EL (cell line): ENCODE data around the gene PLXNC1.

Experiments used
- DNase-seq: peaks from one replicate; pipeline ENCODE4 v3.0.0-alpha.2; 2016

Gene PLXNC1

DNA sequence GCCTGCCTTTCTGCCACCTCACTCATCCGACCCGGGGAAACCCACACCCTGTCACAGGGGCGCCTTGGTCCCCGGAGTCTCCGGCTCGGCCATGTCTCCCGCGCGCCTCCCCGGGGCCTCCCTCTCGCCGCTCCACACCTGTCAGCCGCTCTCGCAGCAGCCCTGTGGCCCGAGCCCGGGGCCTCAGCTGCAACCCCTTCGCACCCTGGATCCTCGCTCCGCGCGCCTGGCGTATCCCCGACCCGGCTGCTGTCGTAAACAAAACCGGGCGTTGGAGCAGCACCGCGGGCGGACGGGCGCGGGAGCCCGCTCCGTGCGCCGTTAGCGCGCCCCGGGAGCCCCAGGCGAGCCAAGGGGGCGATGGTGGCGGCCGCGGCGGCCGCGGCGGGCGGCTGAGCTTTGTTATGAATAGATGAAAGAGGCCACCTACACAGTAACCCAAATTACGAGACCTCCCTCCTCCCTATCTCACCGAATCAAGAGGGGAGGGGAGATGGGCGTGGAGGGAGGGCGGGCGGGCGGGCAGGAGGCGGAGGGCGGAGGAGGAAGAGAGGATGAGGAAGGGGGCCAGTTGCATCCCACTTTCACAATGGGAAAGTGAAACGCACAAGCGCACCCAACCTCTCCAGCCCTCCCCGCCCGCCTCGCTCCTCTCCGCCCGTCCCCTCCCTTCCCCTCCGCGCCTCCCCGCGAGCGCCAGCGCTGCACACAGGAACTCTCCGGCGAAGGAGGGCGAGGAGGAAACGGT is at the start of gene PLXNC1:
Gene PLXNC1 (plus strand): TSS at position 587 of the 748 bp plus-strand sequence. CDS start 395 bp downstream, outside the sequence.
- peak; percentile 61 for DNase-seq

DNA sequence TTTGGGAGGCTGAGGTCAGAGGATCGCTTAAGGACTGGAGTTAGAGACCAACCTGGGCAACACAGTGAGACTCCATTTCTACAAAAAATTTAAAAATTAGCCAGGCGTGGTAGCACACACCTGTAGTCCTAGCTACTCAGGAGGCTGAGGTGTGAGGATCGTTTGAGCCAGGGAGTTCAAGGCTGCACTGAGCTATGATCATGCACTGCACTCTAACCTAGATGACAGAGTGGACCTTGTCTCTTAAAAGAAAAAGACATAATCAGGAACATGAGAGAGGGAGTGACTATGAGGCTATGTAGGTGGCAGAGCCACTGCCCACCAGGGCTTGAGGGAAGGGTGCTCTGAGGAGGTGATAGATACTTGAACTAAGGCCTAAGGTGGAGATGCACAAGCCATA is 49.2 kb upstream of the PLXNC1 start:
- no peak for DNase-seq

- peak; percentile 91 for DNase-seq
These were observed 48.7 kb upstream of the PLXNC1 start for GRCh38 chr12:94099632-94100031.

DNA sequence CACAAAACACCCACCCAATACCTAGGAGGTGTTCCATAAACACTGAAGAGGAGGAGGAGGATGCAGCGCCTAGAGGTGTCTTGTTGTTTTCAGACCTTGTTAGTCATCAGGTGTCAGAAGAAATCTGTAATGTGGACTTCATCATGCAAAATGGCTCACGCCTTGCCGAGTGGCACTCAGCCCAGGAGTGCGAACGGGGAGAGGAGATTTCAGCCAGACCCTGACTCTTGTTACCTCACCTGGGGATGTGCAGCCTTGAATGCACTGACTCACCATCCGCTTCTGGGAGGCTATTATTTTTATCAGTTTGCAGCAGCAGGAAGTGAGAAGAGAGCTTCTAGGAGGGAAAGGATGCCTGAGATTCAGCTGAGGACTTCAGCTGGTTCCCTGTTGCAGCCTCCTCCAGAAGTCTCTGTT is 48.2 kb upstream of the PLXNC1 start:
- DNase-seq, result peak; percentile 71

- DNase-seq, result peak; percentile 74
These were observed 47.2 kb upstream of the PLXNC1 start for GRCh38 chr12:94100990-94101737.

GRCh38 chr12:94101738-94102660 is 46.4 kb upstream of the PLXNC1 start:
- DNase-seq, result peak; percentile 92

DNA sequence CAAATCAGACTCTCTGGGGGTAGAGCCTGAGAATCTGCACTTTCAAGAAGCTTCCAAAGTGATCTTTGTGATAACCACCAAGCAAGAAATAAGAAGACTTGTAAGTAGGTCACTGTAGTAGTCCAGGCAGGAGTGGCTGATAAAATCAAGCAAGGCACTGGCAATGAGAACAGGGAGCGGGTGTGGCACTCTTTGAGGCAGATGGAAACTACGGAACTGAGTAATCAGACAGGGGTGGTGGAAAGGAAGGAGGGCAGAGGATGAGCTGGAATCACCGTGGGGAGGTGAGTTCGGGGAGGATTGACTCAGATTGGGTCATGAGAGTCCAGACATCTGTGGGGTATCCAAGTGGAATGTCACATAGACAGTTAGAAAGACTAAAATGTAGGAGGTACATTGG is 44.4 kb upstream of the PLXNC1 start:
- no peak for DNase-seq

DNA sequence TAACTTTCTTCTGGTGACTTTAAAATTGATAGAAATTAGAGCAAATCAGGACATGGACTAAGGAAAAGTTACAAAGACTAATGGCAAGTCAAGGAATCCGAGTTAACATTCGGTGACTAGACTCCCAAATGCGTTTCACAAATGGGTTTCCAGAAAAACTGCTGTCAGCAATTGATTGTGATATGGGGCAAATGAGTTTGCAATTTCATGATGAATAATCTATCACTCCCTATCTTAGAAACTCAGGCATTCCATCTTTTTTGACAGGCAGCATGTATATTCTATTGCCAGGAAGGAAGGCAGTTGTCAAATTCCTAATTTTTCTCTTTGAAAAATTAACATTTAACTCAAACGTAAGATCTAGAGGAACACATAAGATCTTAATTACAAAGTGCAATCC is 40.5 kb upstream of the PLXNC1 start:
- no peak for DNase-seq

- DNase-seq, result peak; percentile 70
These were observed 39.2 kb upstream of the PLXNC1 start for GRCh38 chr12:94109160-94109559.

- DNase-seq, result no peak
These were observed 38.1 kb upstream of the PLXNC1 start for GRCh38 chr12:94110258-94110657.

GRCh38 chr12:94111302-94111701 is 37.1 kb upstream of the PLXNC1 start:
- DNase-seq, result no peak

DNA sequence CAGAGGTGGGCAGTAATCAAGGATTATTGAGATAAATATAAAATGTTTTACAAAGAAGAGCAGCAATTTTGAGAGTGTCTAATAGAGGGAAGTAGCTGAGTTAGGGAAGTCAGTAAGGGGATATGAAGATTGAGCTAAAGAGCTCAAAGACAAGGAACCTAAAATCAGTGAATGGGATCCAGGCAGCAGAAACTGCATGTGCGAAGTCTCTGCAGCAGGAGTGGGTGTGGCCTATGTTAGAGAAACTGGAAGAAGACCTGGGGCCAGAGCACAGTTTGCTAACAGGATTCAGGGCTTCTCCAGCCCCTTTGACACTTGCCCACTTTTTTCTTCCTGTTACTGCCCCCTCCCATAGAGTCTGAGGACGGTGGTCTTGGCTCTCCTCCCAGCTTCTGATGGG is 36.3 kb upstream of the PLXNC1 start:
- DNase-seq, result no peak

GRCh38 chr12:94114166-94114565 is 34.2 kb upstream of the PLXNC1 start:
- DNase-seq, result no peak

GRCh38 chr12:94116191-94116590 is 32.2 kb upstream of the PLXNC1 start:
- no peak for DNase-seq

DNA sequence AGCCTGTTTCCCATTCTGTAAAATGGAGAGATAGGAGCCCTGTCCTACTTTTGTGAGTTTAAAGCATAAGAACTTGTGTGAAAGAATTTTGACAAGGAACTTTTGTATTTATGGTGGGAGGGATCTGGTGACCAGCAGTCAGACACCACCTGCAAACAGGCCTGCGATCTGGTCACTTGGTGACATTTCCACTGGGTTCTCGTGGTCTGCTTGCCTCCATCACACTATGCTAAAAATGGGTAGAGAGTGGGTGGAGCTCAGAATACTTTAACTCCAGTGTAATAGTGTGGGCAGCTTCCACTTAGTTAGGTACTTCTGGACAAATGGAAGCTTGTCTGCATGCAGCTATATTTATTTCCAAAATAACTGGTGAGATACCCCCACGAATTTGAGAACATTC is 26.5 kb upstream of the PLXNC1 start:
- DNase-seq, result no peak

DNA sequence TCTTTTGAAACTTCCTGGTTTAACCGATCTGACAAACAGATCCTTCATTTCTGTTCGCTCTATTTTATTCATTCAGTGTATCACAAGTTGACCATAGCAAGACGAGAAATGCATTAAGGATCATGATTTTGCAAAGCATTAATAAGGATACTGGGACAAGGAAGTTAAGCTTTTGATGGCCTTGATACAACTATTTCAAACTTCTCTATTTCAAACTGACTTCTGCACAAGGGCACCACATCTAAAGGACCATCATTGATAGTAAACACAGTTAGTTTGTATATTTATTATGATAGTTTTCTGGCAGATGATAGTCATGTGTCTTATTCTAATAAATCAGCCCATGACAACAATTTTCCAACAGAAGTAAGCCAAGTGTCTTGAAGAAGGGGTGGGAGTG is 25.8 kb upstream of the PLXNC1 start:
- DNase-seq, result no peak

- no peak for DNase-seq
These were observed 25.2 kb upstream of the PLXNC1 start for GRCh38 chr12:94123127-94123526.

- no peak for DNase-seq
These were observed 22.3 kb upstream of the PLXNC1 start for GRCh38 chr12:94126067-94126466.

DNA sequence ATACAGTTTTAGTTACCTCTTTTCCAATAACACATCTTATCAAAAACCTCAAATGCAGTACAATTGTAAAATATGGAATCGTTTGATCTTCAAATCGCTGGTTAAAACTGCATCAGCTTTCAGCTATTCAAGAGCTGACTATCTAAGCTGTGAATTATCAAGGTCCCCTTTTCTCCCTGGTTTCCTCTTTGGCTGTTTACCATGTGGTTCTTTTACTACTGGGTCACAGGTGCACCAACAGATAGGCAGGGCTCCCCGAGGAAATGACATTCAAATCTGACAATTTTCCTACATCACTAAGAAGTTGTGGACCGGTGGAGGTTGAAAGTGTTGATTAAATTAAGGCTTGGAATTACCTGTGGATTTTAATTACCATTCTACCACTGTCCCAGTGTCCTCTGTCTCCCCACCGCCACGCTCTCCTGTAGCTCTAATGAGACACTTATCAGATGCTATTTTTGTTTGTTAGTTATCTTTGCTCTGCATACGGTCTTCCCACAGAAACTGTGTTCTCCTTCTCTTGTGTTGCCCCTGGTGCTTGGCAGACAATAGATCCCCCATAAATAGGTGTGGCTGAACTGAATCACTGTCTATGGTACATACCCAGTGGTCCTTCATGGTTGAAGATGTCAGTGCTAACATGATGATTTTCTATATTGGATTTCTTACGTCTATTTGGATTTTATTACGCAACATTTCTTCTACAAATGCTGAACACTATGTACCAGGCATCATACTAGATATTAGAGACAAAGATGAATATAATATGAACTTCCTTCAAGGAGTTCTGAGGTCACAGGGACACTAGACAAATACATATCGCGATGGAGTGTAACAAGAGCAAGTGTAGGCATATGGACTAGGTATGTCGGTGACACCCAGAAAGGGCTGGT is 20.9 kb upstream of the PLXNC1 start:
- DNase-seq, result no peak

- no peak for DNase-seq
These were observed 20.1 kb upstream of the PLXNC1 start for GRCh38 chr12:94128280-94128679.

GRCh38 chr12:94133964-94134795 is 14.2 kb upstream of the PLXNC1 start:
- DNase-seq, result peak; percentile 65
